Left ventricle myocardium inferior (tissue), 1 donor: ENCODE data around the gene NHLRC4. TPM values are rescaled to one million over a fixed set of nuclear protein-coding genes. Genes with fewer than 3 reads are reported as not detected.
A peak's percentile ranks its signal among the peaks of the same experiment; 100 is the strongest.

Experiments used
- DNase-seq: peaks from one replicate; pipeline ENCODE4 v3.0.0-alpha.2; 2020
- H3K27ac ChIP-seq: fragments of 200-600 bp; replicated peaks from 2 replicates; pipeline ENCODE4 v1.8.0; 2021
- H3K27me3 ChIP-seq: fragments of 200-600 bp; 2 replicates; pipeline ENCODE4 v1.8.0; 2021; ENCODE audit warnings: low read depth
- H3K36me3 ChIP-seq: fragments of 200-600 bp; 2 replicates; pipeline ENCODE4 v1.8.0; 2021
- H3K4me1 ChIP-seq: fragments of 200-600 bp; 2 replicates; pipeline ENCODE4 v1.8.0; 2021
- H3K4me3 ChIP-seq: fragments of 200-600 bp; 2 replicates; pipeline ENCODE4 v1.8.0; 2021; ENCODE audit warnings: mild to moderate bottlenecking, moderate library complexity
- H3K9me3 ChIP-seq: fragments of 200-600 bp; replicated peaks from 2 replicates; pipeline ENCODE4 v1.8.0; 2021
- CTCF ChIP-seq: fragments of 200-600 bp; IDR thresholded peaks from 2 replicates; pipeline ENCODE4 v1.8.0; 2021; ENCODE audit warnings: antibody characterized with exemption, mild to moderate bottlenecking, borderline replicate concordance
- intact Hi-C: fragments of 100-400 bp; cut with micrococcal nuclease; formaldehyde crosslinking; loops from one replicate; pipeline ENCODE4 v1.11.0; 2022
- total RNA-seq: library from RNA; stranded (reverse); fragmentation: NEBNext Ultra II Directional; extraction: Animal tissue kit (Norgen Biotek cat#: 25700); gene quantifications from one replicate; pipeline ENCODE4 v1.2.1, GENCODE V29; 2021
- donor health status: DM: no; HTN: yes; CAD: no; lungs with severe emphysema.

The NHLRC4 gene
- total RNA-seq, 1 donor from 2014 or later, result 0.11 TPM

- no peak for DNase-seq
- Histone ChIP-seq H3K27ac (no peak overlapping the region), H3K9me3 (no peaks in the 10 kb centered on the region), H3K36me3 (no peaks in the 10 kb centered on the region), H3K4me1 (peaks cover 28% of the 10 kb centered on the region), H3K4me3 (no peak overlapping the region), H3K27me3 (no peaks in the 10 kb centered on the region)
- intact Hi-C loops, result no loop called here
- TF ChIP-seq CTCF, result no peak
Measured at GRCh38 chr16:582218-582613, 15.4 kb downstream of the NHLRC4 start.

- no peak overlapping the region for H3K4me3 ChIP-seq
- intact Hi-C loops, result no loop called here
- no peak for DNase-seq
- no peak overlapping the region for H3K27ac ChIP-seq
- H3K4me1 ChIP-seq, result peaks cover 34% of the 10 kb centered on the region
- no peaks in the 10 kb centered on the region for H3K27me3 ChIP-seq
- peak; percentile 9 for TF ChIP-seq CTCF
- no peaks in the 10 kb centered on the region for H3K36me3 ChIP-seq
- no peaks in the 10 kb centered on the region for H3K9me3 ChIP-seq
Measured at GRCh38 chr16:582614-583331, 16.0 kb downstream of the NHLRC4 start.

- no peak for TF ChIP-seq CTCF
- H3K4me1 ChIP-seq, result peaks cover 40% of the 10 kb centered on the region
- H3K27ac ChIP-seq, result no peak overlapping the region
- intact Hi-C loops, result no loop called here
- H3K9me3 ChIP-seq, result no peaks in the 10 kb centered on the region
- DNase-seq, result no peak
- no peak overlapping the region for H3K4me3 ChIP-seq
- no peaks in the 10 kb centered on the region for H3K27me3 ChIP-seq
- H3K36me3 ChIP-seq, result no peaks in the 10 kb centered on the region
Measured at GRCh38 chr16:583470-583814, 16.6 kb downstream of the NHLRC4 start.

- Histone ChIP-seq H3K4me3 (no peak overlapping the region), H3K36me3 (no peaks in the 10 kb centered on the region), H3K9me3 (no peaks in the 10 kb centered on the region), H3K27ac (no peak overlapping the region), H3K27me3 (no peaks in the 10 kb centered on the region), H3K4me1 (peaks cover 42% of the 10 kb centered on the region)
- no peak for TF ChIP-seq CTCF
- no peak for DNase-seq
- intact Hi-C loops, result no loop called here
Measured at GRCh38 chr16:583815-584591, 17.2 kb downstream of the NHLRC4 start.

- DNase-seq, result no peak
- Histone ChIP-seq H3K4me1 (peaks cover 48% of the 10 kb centered on the region), H3K4me3 (no peak overlapping the region), H3K27me3 (no peaks in the 10 kb centered on the region), H3K27ac (no peak overlapping the region), H3K9me3 (no peaks in the 10 kb centered on the region), H3K36me3 (no peaks in the 10 kb centered on the region)
- TF ChIP-seq CTCF, result no peak
- intact Hi-C loops, result no loop called here
Measured at GRCh38 chr16:585351-585750, 18.5 kb downstream of the NHLRC4 start.
